ENCODE results near the gene SCIMP. TPM values are rescaled to one million over a fixed set of nuclear protein-coding genes. Genes with fewer than 3 reads are reported as not detected.
"Not testable (repeated sequence)": the region's sequence is repeated elsewhere in the genome, so short reads cannot be mapped to it uniquely, and the experiment has no call there.

Gene SCIMP
- polyA plus RNA-seq, 3 donors: 88.7 to 164 (median 98.4) TPM

- intact Hi-C loops (cut with micrococcal nuclease): no loop called here
- peaks cover 0 to 2% (median 0%) of the 10 kb centered on the region in 3 donors for H3K27me3 Mint-ChIP-seq (ENCODE audit: low read depth in 3 of 3)
- no peak for DNase-seq
- Histone ChIP-seq H3K9ac (ENCODE audit: insufficient read depth, low read length, poor library complexity, severe bottlenecking) (no peak overlapping the region), H3K36me3 (replicated peaks in 1 of 2; ENCODE audit: control insufficient read depth in 1 of 2, insufficient read depth in 2 of 2, low read length in 2 of 2) (peaks cover 0 to 7% of the 10 kb centered on the region in 2 donors), H3K4me1 (ENCODE audit: control insufficient read depth in 1 of 2, insufficient read depth in 2 of 2, low read length in 2 of 2) (no peaks in the 10 kb centered on the region), H3K27ac (ENCODE audit: low read depth in 1 of 2, low read length in 2 of 2) (no peak overlapping the region), H3K79me2 (ENCODE audit: insufficient read depth, low read length) (no peaks in the 10 kb centered on the region), H4K20me1 (ENCODE audit: insufficient read depth, low read length) (no peaks in the 10 kb centered on the region), H3K27me3 (ENCODE audit: control insufficient read depth in 2 of 2, insufficient read depth in 2 of 2, low read length in 2 of 2) (no peaks in the 10 kb centered on the region), H3K4me2 (replicated peaks; ENCODE audit: extremely low read depth, low read length, poor library complexity, severe bottlenecking) (no peak overlapping the region), H3K9me3 (replicated peaks in 1 of 2; ENCODE audit: control insufficient read depth in 1 of 2, insufficient read depth in 1 of 2, low read length in 2 of 2) (peaks cover 74 to 99% of the 10 kb centered on the region in 2 donors), H2AFZ (ENCODE audit: insufficient read depth, low read depth, low read length, poor library complexity, severe bottlenecking) (no peak overlapping the region), H3K4me3 (replicated peaks in 1 of 3; ENCODE audit: low read depth in 2 of 3, low read length in 3 of 3) (peak overlapping the region in 1 of 3 experiments; percentile 40)
- TF ChIP-seq CTCF (IDR thresholded peaks at IDR 0.05): no peak
- H3K36me3 Mint-ChIP-seq: peaks cover 6 to 18% of the 10 kb centered on the region in 2 donors
- no peak overlapping the region for H3K27ac Mint-ChIP-seq
- no peaks in the 10 kb centered on the region for H3K4me1 Mint-ChIP-seq
- H3K4me3 Mint-ChIP-seq: no peak overlapping the region
- H3K9me3 Mint-ChIP-seq: peaks cover 51 to 99% (median 91%) of the 10 kb centered on the region in 7 donors
- WGBS (ENCODE audit: insufficient coverage): no CpG with 5 or more reads among the region's 10 CpGs
Observed at GRCh38 chr17:5181509-5182305, 53.0 kb downstream of the SCIMP start.

DNA sequence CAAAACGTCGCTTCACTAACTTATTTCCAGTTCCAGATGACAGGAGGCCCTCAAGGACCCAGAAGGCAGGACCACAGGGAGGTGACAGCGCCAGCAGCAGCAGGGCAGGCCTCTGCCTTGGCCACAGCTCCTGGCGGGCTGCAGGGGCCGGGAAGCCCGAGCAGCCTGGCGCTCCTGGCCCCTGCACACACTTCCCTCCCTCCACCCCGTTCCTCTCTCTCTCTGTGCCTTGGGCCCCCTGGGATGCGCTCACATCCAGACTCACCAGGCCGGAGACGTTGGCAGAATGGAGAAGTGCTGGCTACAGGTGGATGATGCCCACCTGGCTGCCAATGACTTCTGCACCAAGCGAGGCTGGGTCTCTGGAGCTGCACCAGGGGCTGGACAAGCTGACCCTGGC lies 55.7 kb downstream of the SCIMP start:
- H3K27ac ChIP-seq (ENCODE audit: low read depth in 1 of 2, low read length in 2 of 2): no peak overlapping the region
- Mint-ChIP-seq H3K36me3 (peaks cover 7 to 20% of the 10 kb centered on the region in 2 donors), H3K27me3 (ENCODE audit: low read depth in 3 of 3) (no peaks in the 10 kb centered on the region), H3K4me1 (no peaks in the 10 kb centered on the region), H3K27ac (no peak overlapping the region), H3K9me3 (peaks cover 49 to 91% (median 79%) of the 10 kb centered on the region in 7 donors), H3K4me3 (no peak overlapping the region)
- peaks cover 65 to 88% of the 10 kb centered on the region in 2 donors for H3K9me3 ChIP-seq (replicated peaks in 1 of 2; ENCODE audit: control insufficient read depth in 1 of 2, insufficient read depth in 1 of 2, low read length in 2 of 2)
- no peak for DNase-seq
- H3K36me3 ChIP-seq (replicated peaks in 1 of 2; ENCODE audit: control insufficient read depth in 1 of 2, insufficient read depth in 2 of 2, low read length in 2 of 2): peaks cover 0 to 7% of the 10 kb centered on the region in 2 donors
- no peak overlapping the region for H3K4me3 ChIP-seq (replicated peaks in 1 of 3; ENCODE audit: low read depth in 2 of 3, low read length in 3 of 3)
- H3K79me2 ChIP-seq (ENCODE audit: insufficient read depth, low read length): no peaks in the 10 kb centered on the region
- no peak overlapping the region for H2AFZ ChIP-seq (ENCODE audit: insufficient read depth, low read depth, low read length, poor library complexity, severe bottlenecking)
- no peak overlapping the region for H3K4me2 ChIP-seq (replicated peaks; ENCODE audit: extremely low read depth, low read length, poor library complexity, severe bottlenecking)
- no peaks in the 10 kb centered on the region for H3K4me1 ChIP-seq (ENCODE audit: control insufficient read depth in 1 of 2, insufficient read depth in 2 of 2, low read length in 2 of 2)
- TF ChIP-seq CTCF (IDR thresholded peaks at IDR 0.05): no peak
- no peak overlapping the region for H3K9ac ChIP-seq (ENCODE audit: insufficient read depth, low read length, poor library complexity, severe bottlenecking)
- 97% methylated on average over 12 of the region's 12 CpGs for WGBS (ENCODE audit: insufficient coverage)
- no peaks in the 10 kb centered on the region for H4K20me1 ChIP-seq (ENCODE audit: insufficient read depth, low read length)
- intact Hi-C loops (cut with micrococcal nuclease): no loop called here
- no peaks in the 10 kb centered on the region for H3K27me3 ChIP-seq (ENCODE audit: control insufficient read depth in 2 of 2, insufficient read depth in 2 of 2, low read length in 2 of 2)

DNA sequence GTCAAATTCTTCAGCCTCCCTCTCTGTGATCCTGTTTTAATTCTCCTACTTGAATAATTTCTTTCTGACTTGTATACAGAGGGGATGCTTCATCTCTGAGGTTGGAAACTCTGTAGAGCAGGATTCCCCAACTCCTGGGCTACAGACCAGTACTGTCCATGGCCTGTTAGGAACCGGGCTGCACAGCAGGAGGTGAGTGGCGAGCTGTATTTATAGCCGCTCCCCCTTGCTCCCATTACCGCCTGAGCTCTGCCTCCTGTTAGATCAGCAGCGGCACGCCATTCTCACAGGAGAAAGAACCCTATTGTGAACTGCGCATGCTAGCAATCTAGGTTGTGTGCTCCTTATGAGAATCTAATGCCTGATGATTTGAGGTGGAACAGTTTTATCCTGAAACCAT lies 59.6 kb downstream of the SCIMP start:
- H3K36me3 ChIP-seq (replicated peaks in 1 of 2; ENCODE audit: control insufficient read depth in 1 of 2, insufficient read depth in 2 of 2, low read length in 2 of 2); H3K27me3 Mint-ChIP-seq (ENCODE audit: low read depth in 3 of 3); H3K79me2 ChIP-seq (ENCODE audit: insufficient read depth, low read length); H3K27ac ChIP-seq (ENCODE audit: low read depth in 1 of 2, low read length in 2 of 2); intact Hi-C loops (cut with micrococcal nuclease); H3K27ac Mint-ChIP-seq; H3K27me3 ChIP-seq (ENCODE audit: control insufficient read depth in 2 of 2, insufficient read depth in 2 of 2, low read length in 2 of 2); DNase-seq; H3K4me1 ChIP-seq (ENCODE audit: control insufficient read depth in 1 of 2, insufficient read depth in 2 of 2, low read length in 2 of 2); H2AFZ ChIP-seq (ENCODE audit: insufficient read depth, low read depth, low read length, poor library complexity, severe bottlenecking); H4K20me1 ChIP-seq (ENCODE audit: insufficient read depth, low read length); H3K4me1 Mint-ChIP-seq; H3K4me3 Mint-ChIP-seq; H3K9ac ChIP-seq (ENCODE audit: insufficient read depth, low read length, poor library complexity, severe bottlenecking); H3K4me3 ChIP-seq (replicated peaks in 1 of 3; ENCODE audit: low read depth in 2 of 3, low read length in 3 of 3); H3K4me2 ChIP-seq (replicated peaks; ENCODE audit: extremely low read depth, low read length, poor library complexity, severe bottlenecking): not testable (repeated sequence)
- Mint-ChIP-seq H3K36me3 (peaks cover 6 to 16% of the 10 kb centered on the region in 2 donors), H3K9me3 (peaks cover 21 to 67% (median 47%) of the 10 kb centered on the region in 7 donors)
- peaks cover 34 to 49% of the 10 kb centered on the region in 2 donors for H3K9me3 ChIP-seq (replicated peaks in 1 of 2; ENCODE audit: control insufficient read depth in 1 of 2, insufficient read depth in 1 of 2, low read length in 2 of 2)
- 100% methylated on average over 1 of the region's 7 CpGs for WGBS (ENCODE audit: insufficient coverage)
